ENCODE data around the gene BRINP3. TPM values are rescaled to one million over a fixed set of nuclear protein-coding genes. Genes with fewer than 3 reads are reported as not detected.

Gene BRINP3
- total and polyA plus RNA-seq, 4 donors: 0.06 to 19.8 (median 0.64) TPM

DNA sequence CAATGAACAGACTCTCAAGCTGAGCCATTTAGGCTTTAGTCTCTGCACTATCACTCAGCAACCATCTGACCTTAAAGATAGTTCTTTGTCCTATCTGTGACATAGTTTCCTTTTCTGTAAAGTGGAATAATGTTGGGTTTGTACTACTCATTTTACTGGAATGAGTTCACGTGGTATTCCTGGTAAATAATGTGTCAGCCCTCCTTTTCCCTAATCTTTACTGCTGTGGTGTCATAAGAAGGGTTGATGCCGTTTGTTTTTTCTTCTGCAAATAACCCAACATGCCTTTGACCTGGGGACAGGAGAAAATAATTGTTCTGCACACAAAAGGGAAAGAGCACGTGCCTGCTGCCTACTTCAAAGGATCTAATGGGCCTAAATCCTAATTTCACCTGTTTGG is 297.8 kb downstream of the BRINP3 start:
- H3K27me3 ChIP-seq (ENCODE audit: control insufficient read depth in 3 of 3, insufficient read depth in 3 of 3, low read length in 2 of 3): no peaks in the 10 kb centered on the region
- H3K9ac ChIP-seq (ENCODE audit: insufficient read depth in 1 of 2, low read length in 2 of 2): no peak overlapping the region
- no peak overlapping the region for H3K4me3 ChIP-seq
- no peak overlapping the region for H3K27ac ChIP-seq (ENCODE audit: low read depth in 1 of 2, low read length in 1 of 2)
- no peak for DNase-seq
- H3K9me3 ChIP-seq (ENCODE audit: control insufficient read depth in 4 of 4, insufficient read depth in 3 of 4, low read length in 3 of 4): peaks cover 0 to 5% (median 0%) of the 10 kb centered on the region in 4 donors
- no peaks in the 10 kb centered on the region for H3K4me1 ChIP-seq (ENCODE audit: control insufficient read depth in 5 of 5, insufficient read depth in 5 of 5, low read length in 5 of 5)
- TF ChIP-seq, protein P1, sequence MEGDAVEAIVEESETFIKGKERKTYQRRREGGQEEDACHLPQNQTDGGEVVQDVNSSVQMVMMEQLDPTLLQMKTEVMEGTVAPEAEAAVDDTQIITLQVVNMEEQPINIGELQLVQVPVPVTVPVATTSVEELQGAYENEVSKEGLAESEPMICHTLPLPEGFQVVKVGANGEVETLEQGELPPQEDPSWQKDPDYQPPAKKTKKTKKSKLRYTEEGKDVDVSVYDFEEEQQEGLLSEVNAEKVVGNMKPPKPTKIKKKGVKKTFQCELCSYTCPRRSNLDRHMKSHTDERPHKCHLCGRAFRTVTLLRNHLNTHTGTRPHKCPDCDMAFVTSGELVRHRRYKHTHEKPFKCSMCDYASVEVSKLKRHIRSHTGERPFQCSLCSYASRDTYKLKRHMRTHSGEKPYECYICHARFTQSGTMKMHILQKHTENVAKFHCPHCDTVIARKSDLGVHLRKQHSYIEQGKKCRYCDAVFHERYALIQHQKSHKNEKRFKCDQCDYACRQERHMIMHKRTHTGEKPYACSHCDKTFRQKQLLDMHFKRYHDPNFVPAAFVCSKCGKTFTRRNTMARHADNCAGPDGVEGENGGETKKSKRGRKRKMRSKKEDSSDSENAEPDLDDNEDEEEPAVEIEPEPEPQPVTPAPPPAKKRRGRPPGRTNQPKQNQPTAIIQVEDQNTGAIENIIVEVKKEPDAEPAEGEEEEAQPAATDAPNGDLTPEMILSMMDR (IDR thresholded peaks at IDR 0.05; ENCODE audit: control extremely low read depth, extremely low read depth): no peak
- WGBS, 2 donors: 33 to 54% methylated on average over 3 of the region's 3 CpGs
- ATAC-seq (ENCODE audit: insufficient read depth, low FRiP score): no peak
- H3K36me3 ChIP-seq (ENCODE audit: control insufficient read depth in 4 of 4, insufficient read depth in 4 of 4, low read length in 4 of 4): no peaks in the 10 kb centered on the region

DNA sequence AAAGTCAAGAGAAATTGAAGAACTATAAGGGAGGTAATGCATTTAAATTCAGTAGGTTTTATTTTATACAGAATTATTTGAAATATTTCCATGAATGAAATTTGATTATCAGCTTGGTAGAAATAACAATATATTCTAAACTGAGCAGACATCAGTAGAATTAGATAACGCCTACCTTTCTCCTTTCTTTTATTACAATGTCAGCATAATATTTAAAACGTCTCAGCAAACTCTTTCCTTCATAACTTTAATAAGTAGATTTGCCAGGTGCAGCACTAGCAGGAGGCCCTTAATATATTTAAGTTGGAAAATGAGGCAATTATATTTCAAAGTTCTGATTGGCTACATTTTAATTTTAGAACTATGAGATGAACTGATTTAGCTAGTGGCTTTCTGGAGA is 298.8 kb downstream of the BRINP3 start:
- 76 to 86% methylated on average over 2 of the region's 2 CpGs for WGBS, 2 donors
- ATAC-seq (ENCODE audit: insufficient read depth, low FRiP score) (no peak), DNase-seq (no peak)
- H3K36me3 ChIP-seq (ENCODE audit: control insufficient read depth in 4 of 4, insufficient read depth in 4 of 4, low read length in 4 of 4): no peaks in the 10 kb centered on the region
- H3K4me3 ChIP-seq: no peak overlapping the region
- H3K9ac ChIP-seq (ENCODE audit: insufficient read depth in 1 of 2, low read length in 2 of 2): no peak overlapping the region
- no peaks in the 10 kb centered on the region for H3K27me3 ChIP-seq (ENCODE audit: control insufficient read depth in 3 of 3, insufficient read depth in 3 of 3, low read length in 2 of 3)
- H3K9me3 ChIP-seq (ENCODE audit: control insufficient read depth in 4 of 4, insufficient read depth in 3 of 4, low read length in 3 of 4): peaks cover 0 to 5% (median 0%) of the 10 kb centered on the region in 4 donors
- TF ChIP-seq, protein P1 (IDR thresholded peaks at IDR 0.05; ENCODE audit: control extremely low read depth, extremely low read depth): no peak
- H3K27ac ChIP-seq (ENCODE audit: low read depth in 1 of 2, low read length in 1 of 2): no peak overlapping the region
- H3K4me1 ChIP-seq (ENCODE audit: control insufficient read depth in 5 of 5, insufficient read depth in 5 of 5, low read length in 5 of 5): no peaks in the 10 kb centered on the region

DNA sequence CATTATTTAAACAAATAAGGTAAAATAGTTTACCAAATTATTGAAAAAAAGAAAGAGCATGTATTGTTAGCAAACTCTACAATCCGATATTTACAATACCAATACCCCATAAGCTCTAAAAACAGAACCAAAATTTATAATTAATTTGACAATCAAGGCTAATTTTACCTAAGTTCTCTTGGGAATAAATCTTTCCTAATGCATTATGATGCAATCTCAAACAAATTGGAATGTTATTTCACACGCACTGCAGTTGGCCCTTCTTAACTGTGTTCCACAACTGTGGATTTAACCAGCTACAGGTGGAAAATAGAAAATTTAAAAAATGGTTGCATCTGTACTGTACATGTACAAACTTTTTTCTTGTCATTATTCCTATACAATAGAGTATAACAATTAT is 300.1 kb downstream of the BRINP3 start:
- Histone ChIP-seq H3K9ac (ENCODE audit: insufficient read depth in 1 of 2, low read length in 2 of 2) (no peak overlapping the region), H3K9me3 (ENCODE audit: control insufficient read depth in 4 of 4, insufficient read depth in 3 of 4, low read length in 3 of 4) (peaks cover 0 to 5% (median 0%) of the 10 kb centered on the region in 4 donors), H3K27ac (ENCODE audit: low read depth in 1 of 2, low read length in 1 of 2) (no peak overlapping the region), H3K27me3 (ENCODE audit: control insufficient read depth in 3 of 3, insufficient read depth in 3 of 3, low read length in 2 of 3) (no peaks in the 10 kb centered on the region), H3K4me3 (no peak overlapping the region), H3K4me1 (ENCODE audit: control insufficient read depth in 5 of 5, insufficient read depth in 5 of 5, low read length in 5 of 5) (no peaks in the 10 kb centered on the region), H3K36me3 (ENCODE audit: control insufficient read depth in 4 of 4, insufficient read depth in 4 of 4, low read length in 4 of 4) (no peaks in the 10 kb centered on the region)
- DNase-seq (no peak), ATAC-seq (ENCODE audit: insufficient read depth, low FRiP score) (no peak)
- WGBS, 2 donors: 86 to 90% methylated on average over 2 of the region's 2 CpGs
- TF ChIP-seq, protein P1 (IDR thresholded peaks at IDR 0.05; ENCODE audit: control extremely low read depth, extremely low read depth): no peak

DNA sequence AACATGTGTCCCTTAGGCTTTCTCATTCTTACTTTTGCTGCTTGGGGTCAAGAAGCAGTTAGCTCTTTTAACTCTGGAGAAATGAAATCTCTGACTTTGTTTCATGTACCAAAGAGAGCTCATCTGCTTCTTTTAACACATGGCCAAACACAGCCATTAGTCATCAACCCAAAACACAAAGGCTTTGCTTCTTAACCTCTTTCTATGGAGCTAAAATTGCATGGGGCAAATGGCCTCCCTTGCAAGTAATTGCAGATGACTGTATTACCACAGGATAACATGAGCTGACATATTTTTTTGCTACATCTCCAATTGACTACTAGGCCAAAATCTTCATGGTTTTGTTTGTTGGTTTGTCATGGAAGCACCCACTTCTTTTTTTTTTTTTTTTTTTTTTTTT is 300.9 kb downstream of the BRINP3 start:
- DNase-seq: no peak

More for the DNA sequence above, 300.9 kb downstream of the BRINP3 start:
- TF ChIP-seq, protein P1 (IDR thresholded peaks at IDR 0.05; ENCODE audit: control extremely low read depth, extremely low read depth): no peak
- no peaks in the 10 kb centered on the region for H3K36me3 ChIP-seq (ENCODE audit: control insufficient read depth in 4 of 4, insufficient read depth in 4 of 4, low read length in 4 of 4)
- H3K4me3 ChIP-seq: no peak overlapping the region
- no peak overlapping the region for H3K9ac ChIP-seq (ENCODE audit: insufficient read depth in 1 of 2, low read length in 2 of 2)
- no peak for ATAC-seq (ENCODE audit: insufficient read depth, low FRiP score)
- no peak overlapping the region for H3K27ac ChIP-seq (ENCODE audit: low read depth in 1 of 2, low read length in 1 of 2)
- H3K27me3 ChIP-seq (ENCODE audit: control insufficient read depth in 3 of 3, insufficient read depth in 3 of 3, low read length in 2 of 3): no peaks in the 10 kb centered on the region
- H3K4me1 ChIP-seq (ENCODE audit: control insufficient read depth in 5 of 5, insufficient read depth in 5 of 5, low read length in 5 of 5): no peaks in the 10 kb centered on the region
- H3K9me3 ChIP-seq (ENCODE audit: control insufficient read depth in 4 of 4, insufficient read depth in 3 of 4, low read length in 3 of 4): peaks cover 0 to 5% (median 0%) of the 10 kb centered on the region in 4 donors

Measured in lung (tissue), 12 donors.